ENCODE results near the gene PCK2.

GRCh38 chr14:24087004-24087403 is 7.1 kb upstream of the PCK2 start:
- no peak for TF ChIP-seq CTCF (IDR thresholded peaks at IDR 0.05)
- no peak for TF ChIP-seq POLR2A (IDR thresholded peaks at IDR 0.05)
- TF ChIP-seq POLR2AphosphoS5 (IDR thresholded peaks at IDR 0.05; ENCODE audit: insufficient read depth in 1 of 2, low read depth in 1 of 2) = no peak

All from vagina (tissue), 2 donors.